GM20000 (cell line): ENCODE measurements around the gene PDILT.

ENCODE experiments used
- DNase-seq: peaks from one replicate; pipeline ENCODE4 v3.0.0; 2012; ENCODE audit warnings: low spot score
- TF ChIP-seq, protein P1 (sequence below): IDR thresholded peaks from 2 replicates; pipeline ENCODE4 v1.5.1; 2012; ENCODE audit warnings: mild to moderate bottlenecking, control low read depth; ENCODE audit errors: extremely low read depth, missing control alignments

The PDILT gene

DNA sequence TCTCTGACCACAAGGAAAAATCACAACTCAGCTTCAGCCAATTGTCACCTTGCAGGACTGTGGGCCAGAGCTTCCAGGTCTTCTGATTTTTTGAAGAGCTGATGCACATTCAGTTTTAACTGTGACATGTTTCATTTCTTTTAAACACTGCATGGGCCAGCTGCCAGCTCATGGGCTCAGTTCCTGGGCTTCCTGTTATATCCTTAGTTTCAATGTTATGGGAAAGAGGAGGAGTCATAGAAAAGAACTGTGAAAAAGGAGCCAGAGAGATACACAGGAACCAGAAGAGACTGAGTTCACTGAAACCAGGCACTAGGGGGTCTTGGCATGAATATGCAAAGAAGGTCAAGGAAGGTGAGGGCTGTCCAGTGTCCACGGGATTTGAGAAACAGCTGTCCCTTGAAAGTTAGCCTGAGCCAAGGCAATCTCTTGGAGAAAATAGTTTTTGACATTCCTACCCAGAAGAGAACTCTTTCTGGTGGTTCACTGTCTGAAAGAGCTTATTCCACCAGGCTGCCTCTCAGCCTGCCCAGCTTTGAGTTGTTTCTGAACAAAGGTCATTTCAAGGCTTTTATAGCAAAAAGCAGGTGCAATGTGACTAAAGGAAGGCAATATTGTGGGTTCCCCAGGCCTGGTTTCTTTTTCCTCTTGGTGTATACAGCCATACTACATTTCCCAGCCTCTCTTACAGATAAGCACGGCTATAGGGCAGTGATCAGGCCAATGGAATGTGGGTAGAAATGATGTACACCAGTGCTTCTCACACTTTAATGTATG lies 10.5 kb downstream of the PDILT start:
- no peak for DNase-seq
- TF ChIP-seq, protein P1, sequence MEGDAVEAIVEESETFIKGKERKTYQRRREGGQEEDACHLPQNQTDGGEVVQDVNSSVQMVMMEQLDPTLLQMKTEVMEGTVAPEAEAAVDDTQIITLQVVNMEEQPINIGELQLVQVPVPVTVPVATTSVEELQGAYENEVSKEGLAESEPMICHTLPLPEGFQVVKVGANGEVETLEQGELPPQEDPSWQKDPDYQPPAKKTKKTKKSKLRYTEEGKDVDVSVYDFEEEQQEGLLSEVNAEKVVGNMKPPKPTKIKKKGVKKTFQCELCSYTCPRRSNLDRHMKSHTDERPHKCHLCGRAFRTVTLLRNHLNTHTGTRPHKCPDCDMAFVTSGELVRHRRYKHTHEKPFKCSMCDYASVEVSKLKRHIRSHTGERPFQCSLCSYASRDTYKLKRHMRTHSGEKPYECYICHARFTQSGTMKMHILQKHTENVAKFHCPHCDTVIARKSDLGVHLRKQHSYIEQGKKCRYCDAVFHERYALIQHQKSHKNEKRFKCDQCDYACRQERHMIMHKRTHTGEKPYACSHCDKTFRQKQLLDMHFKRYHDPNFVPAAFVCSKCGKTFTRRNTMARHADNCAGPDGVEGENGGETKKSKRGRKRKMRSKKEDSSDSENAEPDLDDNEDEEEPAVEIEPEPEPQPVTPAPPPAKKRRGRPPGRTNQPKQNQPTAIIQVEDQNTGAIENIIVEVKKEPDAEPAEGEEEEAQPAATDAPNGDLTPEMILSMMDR: no peak

- no peak for DNase-seq
- TF ChIP-seq, protein P1: no peak
These were observed 13.5 kb downstream of the PDILT start for GRCh38 chr16:20391045-20391444.

DNA sequence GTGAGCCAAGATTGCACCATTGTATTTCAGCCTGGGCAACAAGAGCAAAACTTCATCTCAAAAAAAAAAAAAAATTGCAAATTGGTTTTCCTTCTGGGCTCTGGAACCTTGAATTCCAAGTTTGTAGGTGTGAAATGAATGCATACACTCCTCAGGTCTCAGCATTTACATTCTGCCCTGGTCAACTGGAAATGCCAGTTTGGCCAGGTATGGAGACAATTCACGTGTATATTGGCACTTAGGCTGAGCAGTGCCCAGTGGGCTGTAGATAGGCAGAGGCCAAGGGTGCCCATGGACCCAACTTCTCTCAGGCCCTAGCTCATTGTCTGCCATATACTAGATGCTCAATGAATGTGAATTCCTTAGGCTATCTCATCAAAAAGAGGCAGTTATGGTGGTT lies 15.7 kb downstream of the PDILT start:
- TF ChIP-seq, protein P1: no peak
- no peak for DNase-seq

DNA sequence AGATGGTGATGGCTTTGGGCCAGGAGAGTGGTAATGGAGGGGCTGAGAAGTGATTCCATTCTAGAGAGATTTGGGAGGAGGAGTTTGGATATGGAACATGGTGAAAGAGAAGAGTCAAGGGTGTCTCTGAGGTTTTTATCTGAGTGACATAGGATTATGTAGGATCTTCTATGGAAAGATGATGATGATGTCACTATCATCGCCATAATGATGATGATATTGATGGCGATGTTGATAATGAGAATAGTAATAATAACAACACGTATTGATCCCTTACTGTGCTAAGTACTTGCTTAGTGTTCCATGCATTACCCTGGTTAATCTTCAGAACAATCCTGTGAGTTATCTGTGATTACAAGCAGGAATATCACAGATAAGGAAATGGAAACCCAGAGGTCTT lies 16.6 kb downstream of the PDILT start:
- TF ChIP-seq, protein P1: no peak
- no peak for DNase-seq

GRCh38 chr16:20385844-20386832 lies 18.4 kb downstream of the PDILT start:
- TF ChIP-seq, protein P1: peak; percentile 64
- DNase-seq: peak; percentile 57

- TF ChIP-seq, protein P1: peak; percentile 68
- peak; percentile 61 for DNase-seq
These were observed 21.2 kb downstream of the PDILT start for GRCh38 chr16:20383106-20384029.
